Loucy (cell line): Measurements from ENCODE around the gene ANO2.

Source experiments
- EZH2phosphoT487 ChIP-seq: fragments of 200-600 bp; IDR thresholded peaks from 2 replicates; pipeline ENCODE4 v1.6.1; 2018; ENCODE audit warnings: antibody characterized with exemption, mild to moderate bottlenecking, moderate library complexity, borderline replicate concordance
- TF ChIP-seq, protein P1 (sequence below): fragments of 200-600 bp; sonication (generic); conservative IDR thresholded peaks from 2 replicates; pipeline ENCODE4 v1.5.1; 2014; ENCODE audit warnings: mild to moderate bottlenecking, antibody characterized with exemption, low read length

DNA sequence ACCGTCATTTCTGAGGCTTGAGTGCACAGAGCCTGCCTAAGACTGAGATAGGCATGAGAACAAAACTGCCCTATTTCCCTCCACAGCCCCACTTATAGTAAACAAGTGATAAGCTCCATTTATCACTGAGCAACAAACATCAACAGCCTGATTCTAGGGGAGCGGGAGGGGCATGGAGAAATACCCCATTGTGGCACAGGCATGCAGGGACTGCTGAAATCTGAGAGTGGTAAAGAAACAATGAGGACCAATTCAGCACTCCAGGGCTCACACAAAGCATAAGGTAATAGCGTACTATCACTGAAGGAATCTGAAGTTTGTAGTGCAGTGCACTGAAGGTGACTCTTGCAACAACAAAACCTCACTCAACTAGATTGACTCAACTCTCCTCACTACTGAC is 186.7 kb downstream of the ANO2 start:
- TF ChIP-seq, protein P1, sequence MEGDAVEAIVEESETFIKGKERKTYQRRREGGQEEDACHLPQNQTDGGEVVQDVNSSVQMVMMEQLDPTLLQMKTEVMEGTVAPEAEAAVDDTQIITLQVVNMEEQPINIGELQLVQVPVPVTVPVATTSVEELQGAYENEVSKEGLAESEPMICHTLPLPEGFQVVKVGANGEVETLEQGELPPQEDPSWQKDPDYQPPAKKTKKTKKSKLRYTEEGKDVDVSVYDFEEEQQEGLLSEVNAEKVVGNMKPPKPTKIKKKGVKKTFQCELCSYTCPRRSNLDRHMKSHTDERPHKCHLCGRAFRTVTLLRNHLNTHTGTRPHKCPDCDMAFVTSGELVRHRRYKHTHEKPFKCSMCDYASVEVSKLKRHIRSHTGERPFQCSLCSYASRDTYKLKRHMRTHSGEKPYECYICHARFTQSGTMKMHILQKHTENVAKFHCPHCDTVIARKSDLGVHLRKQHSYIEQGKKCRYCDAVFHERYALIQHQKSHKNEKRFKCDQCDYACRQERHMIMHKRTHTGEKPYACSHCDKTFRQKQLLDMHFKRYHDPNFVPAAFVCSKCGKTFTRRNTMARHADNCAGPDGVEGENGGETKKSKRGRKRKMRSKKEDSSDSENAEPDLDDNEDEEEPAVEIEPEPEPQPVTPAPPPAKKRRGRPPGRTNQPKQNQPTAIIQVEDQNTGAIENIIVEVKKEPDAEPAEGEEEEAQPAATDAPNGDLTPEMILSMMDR: no peak
- TF ChIP-seq EZH2phosphoT487: no peak
